GM18508 (cell line): ENCODE results near the gene NUDT17.

Experiments
- ATAC-seq: cut with Tn5 transposase; IDR thresholded peaks from one replicate; pipeline ENCODE4 v1.9.1; 2021; ENCODE audit warnings: moderate number of reproducible peaks; ENCODE audit not compliant: insufficient read depth, unreplicated experiment

NUDT17 gene

GRCh38 chr1:145845144-145845513 lies 301 bp upstream of the NUDT17 start:
- peak; percentile 74 for ATAC-seq

GRCh38 chr1:145846201-145846612 lies 777 bp downstream of the NUDT17 start:
- no peak for ATAC-seq

GRCh38 chr1:145847827-145848226 lies 2.4 kb downstream of the NUDT17 start:
- no peak for ATAC-seq

GRCh38 chr1:145849356-145850160 lies 4.1 kb downstream of the NUDT17 start:
- ATAC-seq: no peak

GRCh38 chr1:145855426-145855948 lies 10.1 kb downstream of the NUDT17 start:
- no peak for ATAC-seq

GRCh38 chr1:145857170-145857569 lies 11.7 kb downstream of the NUDT17 start:
- ATAC-seq: no peak

GRCh38 chr1:145858238-145858900 lies 12.9 kb downstream of the NUDT17 start:
- ATAC-seq: no peak

- peak; percentile 52 for ATAC-seq
Measured at GRCh38 chr1:145858901-145859490, 13.6 kb downstream of the NUDT17 start, which contains the start of gene PIAS3. PIAS3 (minus strand) TSS chr1:145859081; CDS start chr1:145858990, 91 bp downstream.

- peak; percentile 22 for ATAC-seq
Measured at GRCh38 chr1:145859491-145860023, 14.1 kb downstream of the NUDT17 start.

GRCh38 chr1:145863282-145864018 lies 18.0 kb downstream of the NUDT17 start:
- no peak for ATAC-seq

- no peak for ATAC-seq
Measured at GRCh38 chr1:145868232-145868631, 22.8 kb downstream of the NUDT17 start.

- ATAC-seq: no peak
Measured at GRCh38 chr1:145871994-145872924, 26.8 kb downstream of the NUDT17 start.

GRCh38 chr1:145874646-145875045 lies 29.2 kb downstream of the NUDT17 start:
- no peak for ATAC-seq

- ATAC-seq: no peak
Measured at GRCh38 chr1:145877923-145878486, 32.6 kb downstream of the NUDT17 start.

- no peak for ATAC-seq
Measured at GRCh38 chr1:145878724-145879123, 33.3 kb downstream of the NUDT17 start.

- ATAC-seq: no peak
Measured at GRCh38 chr1:145879775-145880174, 34.3 kb downstream of the NUDT17 start.

GRCh38 chr1:145884675-145885074 lies 39.2 kb downstream of the NUDT17 start:
- no peak for ATAC-seq

- peak; percentile 80 for ATAC-seq
Measured at GRCh38 chr1:145885738-145886287, 40.4 kb downstream of the NUDT17 start, which contains the start of gene ANKRD35. ANKRD35 (minus strand) TSS chr1:145885866; CDS start chr1:145885758, 108 bp downstream.
